ENCODE results near the gene N4BP2L2.

Gene N4BP2L2

DNA sequence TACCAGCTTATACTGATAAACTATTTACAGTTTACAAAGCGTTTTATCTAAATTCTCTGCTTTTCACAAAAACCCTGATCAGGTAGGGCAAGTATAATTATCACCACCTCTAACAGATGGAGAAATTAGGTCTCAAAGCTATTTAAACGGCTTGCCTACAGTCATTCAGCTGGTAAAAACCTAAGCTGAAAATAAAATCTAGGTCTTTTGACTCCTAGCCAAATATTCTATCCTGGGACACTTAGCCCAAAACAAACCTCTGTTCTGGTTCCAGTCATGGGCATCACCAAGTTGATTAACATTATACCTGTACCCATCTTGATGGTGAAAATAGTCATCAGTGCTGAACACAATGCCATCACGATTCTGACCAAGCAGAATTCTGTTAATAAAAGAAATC is 11.4 kb downstream of the N4BP2L2 start:
- no peak for DNase-seq

- no peak for DNase-seq
Observed at GRCh38 chr13:32525766-32526165, 12.8 kb downstream of the N4BP2L2 start.

GRCh38 chr13:32515246-32515645 is 23.3 kb downstream of the N4BP2L2 start:
- DNase-seq: no peak

DNA sequence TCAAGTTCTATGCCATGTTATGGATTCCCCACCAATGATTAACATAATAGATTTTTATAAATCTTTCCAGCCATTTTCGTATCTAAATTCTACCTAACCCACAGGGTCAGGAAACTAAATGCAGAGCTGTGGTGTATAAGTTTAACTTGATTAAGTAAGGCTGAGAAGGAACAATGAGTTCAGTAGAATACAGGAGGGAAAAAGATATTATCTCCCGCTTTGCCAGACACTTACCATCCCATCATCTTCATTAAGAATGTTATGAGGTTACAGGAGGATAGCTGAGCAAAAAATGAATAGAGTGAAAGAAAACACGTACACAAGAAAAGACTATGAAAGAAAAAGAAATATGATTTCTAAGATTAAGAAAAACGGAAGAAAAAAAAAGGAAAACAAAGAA is 27.1 kb downstream of the N4BP2L2 start:
- DNase-seq: no peak

- DNase-seq: no peak
Observed at GRCh38 chr13:32504876-32505275, 33.7 kb downstream of the N4BP2L2 start.

DNA sequence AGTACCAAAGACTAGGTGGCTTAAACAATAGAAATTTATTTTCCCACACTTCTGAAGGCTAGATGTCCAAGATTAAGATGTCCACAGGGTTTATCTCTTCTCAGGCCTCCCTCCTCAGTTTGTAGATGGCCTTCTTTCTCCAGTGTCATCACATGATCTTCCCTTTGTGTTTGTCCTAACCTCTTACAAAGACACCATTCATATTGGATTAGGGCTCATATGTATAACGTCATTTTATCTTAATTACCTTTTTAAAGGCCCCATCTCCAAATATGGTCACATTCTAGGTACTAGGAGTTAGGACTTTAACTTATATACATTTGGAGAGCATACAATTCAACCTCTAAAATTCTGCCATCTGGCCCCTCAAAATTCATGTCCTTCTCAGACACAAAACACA is 34.3 kb downstream of the N4BP2L2 start:
- DNase-seq: no peak

GRCh38 chr13:32503727-32504126 is 34.9 kb downstream of the N4BP2L2 start:
- no peak for DNase-seq

- no peak for DNase-seq
Observed at GRCh38 chr13:32501064-32501463, 37.5 kb downstream of the N4BP2L2 start.

DNA sequence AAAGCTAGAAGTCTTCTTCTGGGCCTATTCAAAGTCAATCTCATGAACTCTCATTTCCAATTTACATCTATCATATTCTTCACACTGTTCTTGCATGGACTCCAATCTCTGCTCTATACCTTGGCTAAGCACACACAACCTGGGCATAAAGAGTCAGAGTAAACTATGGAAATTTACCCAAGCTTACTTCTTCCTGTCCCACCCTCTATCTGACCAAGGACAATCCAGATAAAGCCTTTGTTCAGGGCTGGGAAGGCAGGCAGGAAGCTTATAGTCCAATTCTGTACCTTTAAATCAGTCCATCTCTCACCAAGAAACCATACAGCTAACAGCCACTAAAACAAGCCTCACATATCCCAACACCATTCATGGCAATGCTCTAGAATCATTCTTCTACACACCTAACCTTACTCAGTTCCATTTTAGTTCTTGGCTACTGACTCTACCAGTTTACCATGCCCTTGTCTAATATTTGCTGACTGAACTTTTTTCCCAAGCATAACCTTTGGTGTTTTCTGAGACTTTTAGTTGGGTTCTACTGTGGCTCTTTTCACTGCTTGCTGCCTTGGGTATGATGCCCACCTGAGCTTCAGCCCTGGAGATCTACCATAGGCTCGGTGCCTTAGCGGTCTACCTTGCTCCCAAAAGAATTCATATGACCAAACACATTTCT is 38.9 kb downstream of the N4BP2L2 start:
- no peak for DNase-seq

GRCh38 chr13:32497589-32497988 is 41.0 kb downstream of the N4BP2L2 start:
- DNase-seq: no peak

GRCh38 chr13:32496599-32497160 is 41.9 kb downstream of the N4BP2L2 start:
- DNase-seq: no peak

DNA sequence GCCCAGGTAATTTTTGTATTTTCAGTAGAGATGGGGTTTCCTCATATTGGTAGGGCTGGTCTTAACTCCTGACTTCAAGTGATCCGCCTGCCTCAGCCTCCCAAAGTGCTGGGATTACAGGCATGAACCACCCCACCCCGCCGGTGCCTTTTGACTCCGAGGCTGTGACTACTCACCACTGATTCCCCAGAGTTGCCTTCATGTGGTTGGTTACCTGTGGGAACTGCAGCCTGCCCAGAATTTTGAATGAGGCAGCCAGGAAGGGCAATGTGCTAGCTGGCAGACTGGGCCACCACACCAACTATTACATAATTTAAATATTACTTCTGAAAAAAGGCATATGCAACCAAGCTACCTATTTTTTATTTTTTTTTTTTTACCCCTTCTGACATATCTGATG is 42.8 kb downstream of the N4BP2L2 start:
- DNase-seq: no peak

DNA sequence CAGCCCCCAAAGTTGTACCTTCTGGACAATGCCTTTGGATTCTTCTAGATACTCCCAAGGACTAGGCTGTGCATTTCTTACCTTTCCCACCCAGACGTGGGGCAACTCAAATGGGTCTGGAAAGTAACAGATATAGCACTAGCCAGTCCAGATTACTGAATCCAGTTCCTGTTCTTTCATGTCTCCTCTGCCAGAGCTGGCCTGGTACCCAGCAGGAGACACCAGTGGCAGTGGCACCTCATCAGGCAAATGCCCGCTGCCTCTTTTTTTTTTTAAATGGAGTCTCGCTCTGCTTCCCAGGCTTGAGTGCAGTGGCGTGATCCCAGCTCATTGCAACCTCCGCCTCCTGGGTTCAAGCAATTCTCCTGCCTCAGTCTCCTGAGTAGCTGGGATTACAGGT is 43.2 kb downstream of the N4BP2L2 start:
- no peak for DNase-seq

GRCh38 chr13:32491028-32491427 is 47.6 kb downstream of the N4BP2L2 start:
- no peak for DNase-seq

- no peak for DNase-seq
Observed at GRCh38 chr13:32476892-32477291, 61.7 kb downstream of the N4BP2L2 start.

DNA sequence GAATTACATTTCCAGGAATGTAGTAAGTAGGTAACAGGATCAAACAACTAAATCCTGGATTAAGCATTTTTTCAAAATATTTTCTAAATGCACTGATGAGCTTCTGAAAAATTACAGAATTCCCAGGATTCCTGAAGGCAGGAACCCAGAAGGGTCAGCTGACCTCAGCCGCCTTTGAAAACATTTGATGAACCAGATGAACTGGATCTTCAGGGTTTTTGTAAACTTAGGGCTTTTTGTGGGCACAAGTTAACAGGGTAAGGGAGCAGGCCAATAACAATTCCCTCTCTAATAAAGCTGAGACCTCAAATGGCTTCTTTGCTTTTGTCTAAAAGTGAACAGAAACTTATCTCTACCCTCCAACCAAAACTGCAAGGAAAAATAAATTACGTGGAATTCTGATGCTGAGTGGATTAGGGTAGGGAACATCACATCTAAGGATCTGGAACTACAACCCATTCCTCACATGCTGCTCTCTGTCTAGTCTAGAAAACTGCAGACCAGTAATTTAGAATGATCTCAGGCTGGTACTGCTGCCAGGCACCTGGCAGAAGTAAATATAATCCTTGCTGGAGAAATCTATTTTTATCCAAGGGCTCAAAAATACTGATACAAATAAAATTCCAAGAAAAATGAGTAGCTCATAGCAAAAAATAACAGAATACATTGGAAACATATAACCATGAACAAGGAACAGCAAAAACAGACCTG is 62.4 kb downstream of the N4BP2L2 start:
- no peak for DNase-seq

- DNase-seq: no peak
Observed at GRCh38 chr13:32474999-32475792, 63.4 kb downstream of the N4BP2L2 start.

DNA sequence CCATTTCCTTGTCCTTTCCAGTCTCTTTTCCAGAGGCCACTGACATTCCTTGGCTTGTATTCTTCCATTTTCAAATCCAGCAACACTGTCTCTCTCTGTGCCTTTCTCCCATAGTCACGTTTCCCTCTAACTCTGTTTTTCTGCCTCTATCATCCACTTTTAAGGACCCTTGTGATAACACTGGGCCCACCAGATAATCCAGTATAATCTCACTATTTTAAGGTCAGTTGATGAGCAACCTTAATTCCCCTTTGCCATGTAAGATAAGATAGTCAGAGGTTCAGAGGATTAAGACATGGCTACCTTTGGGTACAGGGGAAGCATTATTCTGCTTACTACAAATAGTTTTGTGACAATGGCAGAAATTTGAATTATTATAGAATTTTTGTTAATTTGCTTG is 64.9 kb downstream of the N4BP2L2 start:
- DNase-seq: no peak

DNA sequence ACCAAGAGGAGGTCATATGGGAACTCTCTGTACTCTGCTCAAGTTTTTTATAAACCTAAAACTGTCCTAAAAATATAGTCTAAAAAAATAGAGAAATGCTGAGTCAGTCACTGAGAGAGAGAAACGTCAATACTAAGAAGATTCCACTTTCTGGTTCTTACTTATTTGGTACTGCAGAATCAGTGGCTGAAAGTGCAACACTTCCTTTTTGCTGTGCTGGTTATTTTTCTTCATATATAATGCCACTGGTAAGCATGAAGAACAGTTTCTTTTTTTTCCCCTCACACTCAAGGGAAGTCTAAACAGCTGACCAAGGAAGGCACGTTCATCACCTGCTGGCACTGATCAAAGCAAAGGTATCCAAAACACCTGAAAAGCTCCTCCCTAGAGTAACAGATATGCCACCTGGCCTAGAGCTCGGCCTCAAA is 66.4 kb downstream of the N4BP2L2 start:
- DNase-seq: no peak

DNA sequence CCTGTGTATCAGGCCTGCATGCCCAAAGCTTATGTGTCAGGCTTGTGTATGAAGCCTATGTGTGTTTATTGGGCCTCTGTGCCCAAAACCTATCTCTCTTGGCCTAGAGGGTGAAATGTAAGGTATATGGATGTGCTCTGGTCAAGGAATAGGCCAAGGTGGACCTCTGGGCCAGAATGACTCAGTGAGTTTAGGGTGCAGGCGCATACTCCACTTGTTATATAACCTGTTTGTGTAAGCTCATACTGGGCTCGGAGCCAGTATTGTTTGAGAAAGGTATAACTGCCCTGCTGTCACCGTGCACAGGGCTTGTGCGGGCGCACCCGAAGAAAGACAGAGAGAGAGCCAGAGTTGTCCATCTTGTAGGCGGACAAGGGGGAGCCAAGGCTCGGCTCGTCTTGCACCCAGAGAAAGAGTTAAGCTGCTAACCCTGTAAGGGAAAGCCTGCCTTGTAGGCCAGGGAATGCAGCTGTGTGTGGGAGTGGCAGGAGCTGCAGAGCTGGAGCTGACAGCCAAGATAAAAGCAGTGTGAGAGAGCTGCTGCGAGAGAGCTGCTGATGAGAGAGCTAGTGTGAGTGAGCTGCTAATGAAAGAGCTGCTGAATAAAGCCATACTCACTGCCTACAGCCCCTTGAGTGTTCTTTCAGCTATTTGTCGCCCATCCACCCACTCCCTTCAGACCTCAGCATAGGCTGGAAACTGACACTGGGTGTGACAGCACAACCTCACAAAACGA is 67.2 kb downstream of the N4BP2L2 start:
- DNase-seq: no peak

- DNase-seq: no peak
Observed at GRCh38 chr13:32468502-32469142, 70.0 kb downstream of the N4BP2L2 start.

GRCh38 chr13:32456591-32456990 is 82.0 kb downstream of the N4BP2L2 start:
- DNase-seq: no peak

GRCh38 chr13:32455594-32455903 is 83.0 kb downstream of the N4BP2L2 start:
- DNase-seq: no peak
